Esophagus squamous epithelium (tissue), 4 donors: ENCODE data around the gene PRKCA.

Source experiments
- CTCF ChIP-seq, 6 experiments: fragments of 450-650 bp in 4 of 6; fragments of 200-600 bp in 2 of 6; sonication (generic) in 2 of 6; IDR thresholded peaks; one replicate each; pipeline ENCODE4 v1.5.1; 2016 to 2019; ENCODE audit warnings: antibody characterized with exemption in 6 of 6, mild to moderate bottlenecking in 4 of 6, moderate library complexity in 4 of 6
- POLR2A ChIP-seq, 4 donors: fragments of 450-650 bp; IDR thresholded peaks; one replicate each; pipeline ENCODE4 v1.6.1; 2017; ENCODE audit warnings: antibody characterized with exemption in 4 of 4, mild to moderate bottlenecking in 4 of 4, moderate library complexity in 3 of 4

DNA sequence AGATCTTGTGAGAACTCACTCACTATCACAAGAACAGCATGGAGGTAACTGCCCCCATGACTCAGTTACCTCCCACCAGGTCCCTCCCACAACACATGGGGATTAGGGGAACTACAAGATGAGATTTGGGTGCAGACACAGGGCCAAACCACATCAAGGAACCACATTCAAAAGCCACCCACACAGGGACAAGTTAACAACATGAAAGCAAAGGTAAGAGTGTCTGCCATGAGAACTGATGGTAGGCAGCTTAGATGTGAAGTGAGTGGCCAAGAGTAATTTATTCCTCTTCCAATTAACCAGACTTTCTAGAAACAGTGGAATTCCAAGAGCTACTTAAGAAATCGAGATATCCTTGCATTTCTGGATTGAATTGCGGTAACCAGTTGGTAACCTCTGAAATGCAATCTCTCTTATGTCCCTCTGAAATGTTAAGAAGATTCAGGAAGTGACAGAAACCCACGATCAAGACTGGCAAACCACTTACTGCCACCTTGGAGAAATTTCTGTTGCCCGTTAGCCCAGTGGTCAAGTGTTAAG, 365.1 kb downstream of the PRKCA start:
- TF ChIP-seq POLR2A (IDR thresholded peaks at IDR 0.05) (no peak), CTCF (IDR thresholded peaks at IDR 0.05) (no peak)
